HG03039 (cell line): Measurements from ENCODE around the gene PI16.
"Not testable (repeated sequence)": the region's sequence is repeated elsewhere in the genome, so short reads cannot be mapped to it uniquely, and the experiment has no call there.

Source experiments
- ATAC-seq: cut with Tn5 transposase; IDR thresholded peaks from one replicate; pipeline ENCODE4 v1.9.1; 2021; ENCODE audit warnings: mild to moderate bottlenecking, moderate library complexity; ENCODE audit not compliant: unreplicated experiment

Gene PI16

GRCh38 chr6:36927691-36928546, 26.6 kb upstream of the PI16 start:
- no peak for ATAC-seq

GRCh38 chr6:36928547-36928918, 26.0 kb upstream of the PI16 start:
- no peak for ATAC-seq

GRCh38 chr6:36929152-36929551, 25.4 kb upstream of the PI16 start:
- ATAC-seq, result no peak

GRCh38 chr6:36929607-36930006, 24.9 kb upstream of the PI16 start:
- ATAC-seq, result no peak

GRCh38 chr6:36930483-36930882, 24.1 kb upstream of the PI16 start:
- ATAC-seq, result no peak

GRCh38 chr6:36933102-36933501, 21.4 kb upstream of the PI16 start:
- no peak for ATAC-seq

- no peak for ATAC-seq
These were observed 21.0 kb upstream of the PI16 start for GRCh38 chr6:36933519-36933918.

- no peak for ATAC-seq
These were observed 19.6 kb upstream of the PI16 start for GRCh38 chr6:36934901-36935300.

GRCh38 chr6:36936824-36937223, 17.7 kb upstream of the PI16 start:
- ATAC-seq, result no peak

- ATAC-seq, result no peak
These were observed 16.6 kb upstream of the PI16 start for GRCh38 chr6:36937896-36938295.

GRCh38 chr6:36938536-36938935, 16.0 kb upstream of the PI16 start:
- ATAC-seq, result no peak

GRCh38 chr6:36939005-36939404, 15.5 kb upstream of the PI16 start:
- ATAC-seq, result not testable (repeated sequence)

- no peak for ATAC-seq
These were observed 14.5 kb upstream of the PI16 start for GRCh38 chr6:36940027-36940426.

GRCh38 chr6:36941561-36941960, 13.0 kb upstream of the PI16 start:
- ATAC-seq, result not testable (repeated sequence)

- not testable (repeated sequence) for ATAC-seq
These were observed 12.2 kb upstream of the PI16 start for GRCh38 chr6:36942329-36942728.

- ATAC-seq, result no peak
These were observed 9.9 kb upstream of the PI16 start for GRCh38 chr6:36944650-36945049.

- ATAC-seq, result no peak
These were observed 9.2 kb upstream of the PI16 start for GRCh38 chr6:36945301-36945700.

- ATAC-seq, result no peak
These were observed 8.0 kb upstream of the PI16 start for GRCh38 chr6:36946526-36946925.

- no peak for ATAC-seq
These were observed 6.8 kb upstream of the PI16 start for GRCh38 chr6:36947570-36948351.

GRCh38 chr6:36949076-36949475, 5.5 kb upstream of the PI16 start:
- ATAC-seq, result not testable (repeated sequence)

GRCh38 chr6:36949636-36950035, 4.9 kb upstream of the PI16 start:
- no peak for ATAC-seq

GRCh38 chr6:36953931-36954261, 642 bp upstream of the PI16 start:
- no peak for ATAC-seq
